Lower leg skin (tissue), 4 donors: Measurements from ENCODE around the gene ZCCHC2. TPM values are rescaled to one million over a fixed set of nuclear protein-coding genes. Genes with fewer than 3 reads are reported as not detected.

Source experiments
- DNase-seq, 2 donors: peaks; one replicate each; pipeline ENCODE4 v3.0.0-alpha.2; 2019; ENCODE audit warnings: low spot score in 2 of 2
- H3K4me3 ChIP-seq: fragments of 200-600 bp; sonication (generic); 2 replicates; pipeline ENCODE4 v1.5.1; 2017; ENCODE audit warnings: mild to moderate bottlenecking, low read depth; ENCODE audit not compliant: poor library complexity, severe bottlenecking
- POLR2A ChIP-seq, 2 donors: fragments of 450-650 bp; IDR thresholded peaks; one replicate each; pipeline ENCODE4 v1.6.1; 2016 to 2017; ENCODE audit warnings: antibody characterized with exemption in 2 of 2, mild to moderate bottlenecking in 1 of 2, moderate library complexity in 1 of 2
- whole genome bisulfite sequencing, 2 donors: methylation state at CpG; one replicate each; pipeline ENCODE4 v1.1.5; 2018; 5-methylcytosine and 5-hydroxymethylcytosine counted together
- intact Hi-C: fragments of 100-400 bp; cut with DNase I; formaldehyde crosslinking; loops from one replicate; pipeline ENCODE4 v1.15.0; 2023; ENCODE audit warnings: low total_unique reads
- total RNA-seq, 4 donors: library from RNA; depleted of rRNA; stranded (reverse); fragments of >200 nt; gene quantifications; one replicate each; pipeline ENCODE4 v1.1.0, GENCODE V29; 2016
- TF ChIP-seq, protein P1 (sequence below), 3 donors: fragments of 450-650 bp; IDR thresholded peaks; one replicate each; pipeline ENCODE4 v1.5.1; 2016; ENCODE audit warnings: antibody characterized with exemption in 3 of 3, mild to moderate bottlenecking in 3 of 3, moderate library complexity in 2 of 3

Gene ZCCHC2
- total RNA-seq, 4 donors from 2014 or later, result 23.0 to 34.1 (median 27.8) TPM

DNA sequence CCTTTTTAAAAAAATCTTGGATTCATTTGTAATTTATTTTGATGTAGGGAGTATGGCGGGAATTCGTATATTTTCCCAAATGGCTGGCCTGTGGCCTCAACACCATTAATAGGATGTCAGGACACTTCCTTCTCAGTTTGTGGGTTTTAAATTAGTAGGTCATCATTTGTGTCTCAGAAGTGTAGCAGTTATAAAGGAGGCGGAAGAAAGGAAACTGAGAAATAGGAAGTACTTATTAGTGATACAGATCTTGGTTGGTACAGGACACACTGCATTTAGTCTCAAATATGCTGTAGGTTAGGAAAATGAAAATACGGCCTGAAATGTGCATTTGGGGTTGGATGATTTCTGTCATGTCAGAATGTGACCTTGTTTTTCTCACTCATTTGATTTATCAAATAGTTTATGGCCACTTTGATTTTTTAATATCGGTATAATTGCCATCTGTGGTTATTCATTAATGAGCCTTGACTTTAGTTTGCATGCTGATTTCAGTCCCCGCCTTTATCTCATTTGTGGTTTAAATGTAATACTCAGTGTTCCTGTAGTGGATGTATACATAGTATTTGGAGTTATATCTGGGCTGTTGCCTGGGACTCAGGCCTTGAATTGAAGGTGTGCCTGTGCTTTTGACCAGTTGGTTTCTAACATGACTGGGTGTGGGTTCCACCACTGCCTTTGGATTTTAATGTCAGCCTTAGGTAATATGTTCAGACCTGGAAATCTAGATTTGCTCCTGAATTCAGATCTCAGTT lies 31.4 kb downstream of the ZCCHC2 start:
- intact Hi-C loops, result no loop called here
- no peak for DNase-seq
- H3K4me3 ChIP-seq, result no peak overlapping the region
- WGBS, 2 donors, result 82 to 85% methylated on average over 6 of the region's 6 CpGs
- TF ChIP-seq, protein P1, sequence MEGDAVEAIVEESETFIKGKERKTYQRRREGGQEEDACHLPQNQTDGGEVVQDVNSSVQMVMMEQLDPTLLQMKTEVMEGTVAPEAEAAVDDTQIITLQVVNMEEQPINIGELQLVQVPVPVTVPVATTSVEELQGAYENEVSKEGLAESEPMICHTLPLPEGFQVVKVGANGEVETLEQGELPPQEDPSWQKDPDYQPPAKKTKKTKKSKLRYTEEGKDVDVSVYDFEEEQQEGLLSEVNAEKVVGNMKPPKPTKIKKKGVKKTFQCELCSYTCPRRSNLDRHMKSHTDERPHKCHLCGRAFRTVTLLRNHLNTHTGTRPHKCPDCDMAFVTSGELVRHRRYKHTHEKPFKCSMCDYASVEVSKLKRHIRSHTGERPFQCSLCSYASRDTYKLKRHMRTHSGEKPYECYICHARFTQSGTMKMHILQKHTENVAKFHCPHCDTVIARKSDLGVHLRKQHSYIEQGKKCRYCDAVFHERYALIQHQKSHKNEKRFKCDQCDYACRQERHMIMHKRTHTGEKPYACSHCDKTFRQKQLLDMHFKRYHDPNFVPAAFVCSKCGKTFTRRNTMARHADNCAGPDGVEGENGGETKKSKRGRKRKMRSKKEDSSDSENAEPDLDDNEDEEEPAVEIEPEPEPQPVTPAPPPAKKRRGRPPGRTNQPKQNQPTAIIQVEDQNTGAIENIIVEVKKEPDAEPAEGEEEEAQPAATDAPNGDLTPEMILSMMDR (IDR thresholded peaks at IDR 0.05), result no peak
- TF ChIP-seq POLR2A (IDR thresholded peaks at IDR 0.05), result no peak

DNA sequence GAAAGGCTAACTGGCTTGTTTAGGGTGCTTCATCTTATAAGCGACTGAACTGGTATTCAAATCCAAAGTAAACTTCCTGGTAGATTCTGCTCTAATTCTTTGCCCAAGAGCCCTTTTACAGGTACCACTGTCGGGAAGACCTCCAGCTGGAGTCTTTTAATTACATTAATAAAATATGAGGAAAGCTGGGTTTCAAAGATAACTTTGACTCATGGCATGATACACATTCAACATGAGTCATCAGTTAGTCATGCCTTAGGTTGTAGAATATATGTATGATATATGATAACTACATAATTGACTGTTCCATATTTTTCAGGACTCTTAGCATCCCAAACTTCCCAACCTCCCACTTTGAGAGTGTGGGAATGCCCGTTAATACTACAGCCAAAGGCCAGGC lies 32.3 kb downstream of the ZCCHC2 start:
- DNase-seq, result no peak
- no peak overlapping the region for H3K4me3 ChIP-seq
- TF ChIP-seq, protein P1 (IDR thresholded peaks at IDR 0.05), result no peak
- TF ChIP-seq POLR2A (IDR thresholded peaks at IDR 0.05), result no peak
- 79 to 80% methylated on average over 3 of the region's 3 CpGs for WGBS, 2 donors
- intact Hi-C loops, result no loop called here

GRCh38 chr18:62556397-62556796 lies 33.6 kb downstream of the ZCCHC2 start:
- TF ChIP-seq, protein P1 (IDR thresholded peaks at IDR 0.05), result no peak
- no peak for TF ChIP-seq POLR2A (IDR thresholded peaks at IDR 0.05)
- 74 to 77% methylated on average over 4 of the region's 4 CpGs for WGBS, 2 donors
- DNase-seq, result no peak
- intact Hi-C loops, result no loop called here
- no peak overlapping the region for H3K4me3 ChIP-seq

GRCh38 chr18:62558015-62558663 lies 35.3 kb downstream of the ZCCHC2 start:
- no peak for DNase-seq
- WGBS, 2 donors, result 84 to 91% methylated on average over 6 of the region's 6 CpGs
- no peak overlapping the region for H3K4me3 ChIP-seq
- intact Hi-C loops, result no loop called here
- no peak for TF ChIP-seq POLR2A (IDR thresholded peaks at IDR 0.05)
- TF ChIP-seq, protein P1 (IDR thresholded peaks at IDR 0.05), result no peak

- no peak for DNase-seq
- 94 to 96% methylated on average over 3 of the region's 3 CpGs for WGBS, 2 donors
- TF ChIP-seq, protein P1 (IDR thresholded peaks at IDR 0.05), result no peak
- no peak for TF ChIP-seq POLR2A (IDR thresholded peaks at IDR 0.05)
- intact Hi-C loops, result no loop called here
- H3K4me3 ChIP-seq, result no peak overlapping the region
Observed at GRCh38 chr18:62564044-62564443, 41.2 kb downstream of the ZCCHC2 start.
